Body of pancreas (tissue), 4 donors: ENCODE measurements around the gene SYNGR4. TPM values are rescaled to one million over a fixed set of nuclear protein-coding genes. Genes with fewer than 3 reads are reported as not detected.
A peak's percentile ranks its signal among the peaks of the same experiment; 100 is the strongest.

Source experiments
- ATAC-seq: fragments of 150-250 bp; one replicate; pipeline ENCODE4 v1.9.1; 2016
- DNase-seq, 4 donors: peaks; one replicate each; pipeline ENCODE4 v3.0.0-alpha.2; 2019
- H3K27ac ChIP-seq, 4 donors: fragments of 200-600 bp; sonication (generic); 1 replicate in 3 of 4; 2 replicates in 1 of 4; pipeline versions ENCODE4 v1.5.1 to v1.6.1; 2016 to 2019; ENCODE audit warnings: mild to moderate bottlenecking in 1 of 4, mixed read lengths in 1 of 4, moderate library complexity in 1 of 4
- H3K27me3 ChIP-seq, 2 donors: fragments of 200-600 bp; sonication (generic); one replicate each; pipeline ENCODE4 v1.6.0; 2016; ENCODE audit warnings: mild to moderate bottlenecking in 1 of 2
- H3K36me3 ChIP-seq, 2 donors: fragments of 200-600 bp; sonication (generic); replicated peaks in 1 of 2; 2 replicates each; pipeline ENCODE4 v1.5.1; 2016; ENCODE audit warnings: low read depth in 2 of 2; ENCODE audit not compliant: insufficient read depth in 1 of 2
- H3K4me1 ChIP-seq: fragments of 200-600 bp; sonication (generic); one replicate; pipeline ENCODE4 v1.6.0; 2016
- H3K4me3 ChIP-seq, 2 donors: fragments of 200-600 bp; sonication (generic); 1 replicate in 1 of 2; 2 replicates in 1 of 2; pipeline ENCODE4 v1.5.1; 2016 to 2019
- H3K9me3 ChIP-seq, 3 donors: fragments of 200-600 bp; sonication (generic); 1 replicate in 2 of 3; 2 replicates in 1 of 3; pipeline ENCODE4 v1.5.1; 2016
- POLR2A ChIP-seq, 3 donors: fragments of 450-650 bp; IDR thresholded peaks; one replicate each; pipeline ENCODE4 v1.6.1; 2016; ENCODE audit warnings: antibody characterized with exemption in 3 of 3, mild to moderate bottlenecking in 2 of 3
- WGBS, 2 donors: methylation state at CpG; one replicate each; pipeline ENCODE4 v1.1.5; 2017; 5-methylcytosine and 5-hydroxymethylcytosine counted together
- intact Hi-C: fragments of 100-400 bp; cut with DNase I; formaldehyde crosslinking; loops from one replicate; pipeline ENCODE4 v1.15.1; 2023
- total RNA-seq, 2 donors: library from RNA; depleted of rRNA; stranded (reverse); fragments of >200 nt; gene quantifications; one replicate each; pipeline ENCODE4 v1.1.0, GENCODE V29; 2016
- TF ChIP-seq, protein P1 (sequence below), 7 experiments: fragments of 450-650 bp in 4 of 7; fragments of 200-600 bp in 3 of 7; sonication (generic) in 3 of 7; IDR thresholded peaks; one replicate each; pipeline ENCODE4 v1.5.1; 2016 to 2019; ENCODE audit warnings: antibody characterized with exemption in 7 of 7

SYNGR4 gene
- total RNA-seq, 2 donors from 2014 or later: 0.78 TPM; not detected in 1

DNA sequence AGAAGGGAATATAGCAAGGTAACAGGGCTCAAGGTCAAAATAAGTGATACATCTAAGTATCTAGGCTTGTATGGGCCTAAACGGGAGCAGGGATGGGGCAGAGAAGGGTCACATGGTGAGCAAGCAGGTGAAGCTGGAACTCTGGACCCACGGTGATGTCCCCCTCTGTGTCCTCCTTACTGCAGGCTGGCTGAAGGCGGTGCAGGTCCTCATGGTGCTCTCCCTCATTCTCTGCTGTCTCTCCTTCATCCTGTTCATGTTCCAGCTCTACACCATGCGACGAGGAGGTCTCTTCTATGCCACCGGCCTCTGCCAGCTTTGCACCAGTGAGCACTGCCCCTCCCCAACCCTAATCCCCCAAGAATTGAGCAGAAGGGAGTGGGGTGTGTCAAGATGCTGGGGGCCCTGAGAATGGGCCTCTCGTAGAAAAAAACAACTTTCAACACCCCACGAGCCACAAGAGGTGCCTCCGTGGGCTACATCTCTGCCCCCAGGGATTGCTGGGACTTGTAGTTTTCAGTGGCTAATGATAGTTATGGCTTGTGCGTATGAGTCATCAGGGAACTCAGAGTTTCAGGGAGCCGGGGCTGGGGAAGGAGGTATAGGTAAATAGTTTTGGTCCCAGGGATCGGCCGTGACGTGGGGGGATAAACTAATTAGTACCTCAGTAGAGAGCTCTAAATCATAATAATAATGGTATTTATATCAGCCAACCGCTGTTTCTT is 34.8 kb upstream of the SYNGR4 start:
- Histone ChIP-seq H3K4me1 (peaks cover 55% of the 10 kb centered on the region), H3K27me3 (no peaks in the 10 kb centered on the region), H3K4me3 (no peak overlapping the region), H3K9me3 (no peaks in the 10 kb centered on the region), H3K36me3 (no peaks in the 10 kb centered on the region), H3K27ac (peak overlapping the region in 2 of 4 donors; percentile 89 to 93)
- intact Hi-C loops: no loop called here
- 64 to 68% methylated on average over 14 to 15 of the region's 15 CpGs for WGBS, 2 donors
- DNase-seq: peak in 2 of 4 donors; percentile 28 to 32
- TF ChIP-seq, protein P1, sequence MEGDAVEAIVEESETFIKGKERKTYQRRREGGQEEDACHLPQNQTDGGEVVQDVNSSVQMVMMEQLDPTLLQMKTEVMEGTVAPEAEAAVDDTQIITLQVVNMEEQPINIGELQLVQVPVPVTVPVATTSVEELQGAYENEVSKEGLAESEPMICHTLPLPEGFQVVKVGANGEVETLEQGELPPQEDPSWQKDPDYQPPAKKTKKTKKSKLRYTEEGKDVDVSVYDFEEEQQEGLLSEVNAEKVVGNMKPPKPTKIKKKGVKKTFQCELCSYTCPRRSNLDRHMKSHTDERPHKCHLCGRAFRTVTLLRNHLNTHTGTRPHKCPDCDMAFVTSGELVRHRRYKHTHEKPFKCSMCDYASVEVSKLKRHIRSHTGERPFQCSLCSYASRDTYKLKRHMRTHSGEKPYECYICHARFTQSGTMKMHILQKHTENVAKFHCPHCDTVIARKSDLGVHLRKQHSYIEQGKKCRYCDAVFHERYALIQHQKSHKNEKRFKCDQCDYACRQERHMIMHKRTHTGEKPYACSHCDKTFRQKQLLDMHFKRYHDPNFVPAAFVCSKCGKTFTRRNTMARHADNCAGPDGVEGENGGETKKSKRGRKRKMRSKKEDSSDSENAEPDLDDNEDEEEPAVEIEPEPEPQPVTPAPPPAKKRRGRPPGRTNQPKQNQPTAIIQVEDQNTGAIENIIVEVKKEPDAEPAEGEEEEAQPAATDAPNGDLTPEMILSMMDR (IDR thresholded peaks at IDR 0.05): no peak
- TF ChIP-seq POLR2A (IDR thresholded peaks at IDR 0.05): no peak
- no peak for ATAC-seq

DNA sequence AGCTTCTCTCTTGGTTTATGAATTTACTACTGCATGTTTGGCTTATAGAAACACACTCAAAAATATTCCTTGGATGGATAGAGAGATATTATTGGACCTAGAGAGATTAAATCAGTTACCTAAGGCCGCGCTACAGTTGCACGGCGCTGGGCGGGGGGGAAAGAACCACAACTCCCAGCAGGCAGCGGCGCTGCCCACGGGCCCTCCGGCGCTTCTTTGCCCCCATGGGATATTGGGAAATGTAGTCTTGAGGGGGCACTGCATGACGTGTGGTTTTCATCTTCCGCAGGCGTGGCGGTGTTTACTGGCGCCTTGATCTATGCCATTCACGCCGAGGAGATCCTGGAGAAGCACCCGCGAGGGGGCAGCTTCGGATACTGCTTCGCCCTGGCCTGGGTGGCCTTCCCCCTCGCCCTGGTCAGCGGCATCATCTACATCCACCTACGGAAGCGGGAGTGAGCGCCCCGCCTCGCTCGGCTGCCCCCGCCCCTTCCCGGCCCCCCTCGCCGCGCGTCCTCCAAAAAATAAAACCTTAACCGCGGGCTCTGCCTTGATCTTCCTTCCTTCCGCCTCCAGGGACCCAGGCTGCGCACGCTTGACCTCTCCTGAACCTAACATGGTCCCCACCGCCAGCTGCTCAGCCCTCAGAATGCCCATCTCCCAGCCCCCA is 34.0 kb upstream of the SYNGR4 start:
- no peaks in the 10 kb centered on the region for H3K27me3 ChIP-seq
- peak; percentile 54 for ATAC-seq
- peaks cover 56% of the 10 kb centered on the region for H3K4me1 ChIP-seq
- H3K4me3 ChIP-seq: peak overlapping the region; percentile 39 to 47
- peak; percentile 86 to 90 (median 88) for DNase-seq
- H3K27ac ChIP-seq: peak overlapping the region; percentile 81 to 93 (median 87)
- intact Hi-C loops: no loop called here
- TF ChIP-seq, protein P1 (IDR thresholded peaks at IDR 0.05): peak in 1 of 7 experiments; percentile 6
- peak; percentile 21 to 66 (median 65) for TF ChIP-seq POLR2A (IDR thresholded peaks at IDR 0.05)
- H3K9me3 ChIP-seq: no peaks in the 10 kb centered on the region
- no peaks in the 10 kb centered on the region for H3K36me3 ChIP-seq
- 2 to 7% methylated on average over 31 to 41 of the region's 41 CpGs for WGBS, 2 donors

DNA sequence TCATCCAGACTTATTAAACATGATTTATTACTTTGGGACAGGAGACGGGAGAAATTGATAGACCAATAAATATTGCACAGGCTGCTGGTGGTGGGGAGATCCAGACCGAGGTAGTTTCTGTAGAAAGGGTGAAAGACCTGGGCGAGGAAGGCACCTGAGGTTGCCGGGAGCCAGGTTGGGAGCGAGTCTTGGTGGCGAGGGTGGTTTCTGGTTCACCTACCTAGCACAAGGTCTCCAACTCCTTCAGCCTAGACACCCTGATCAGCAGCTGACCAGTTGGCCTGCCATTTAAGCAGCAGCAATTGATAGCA is 31.9 kb upstream of the SYNGR4 start:
- WGBS, 2 donors: 6 to 11% methylated on average over 6 of the region's 6 CpGs

DNA sequence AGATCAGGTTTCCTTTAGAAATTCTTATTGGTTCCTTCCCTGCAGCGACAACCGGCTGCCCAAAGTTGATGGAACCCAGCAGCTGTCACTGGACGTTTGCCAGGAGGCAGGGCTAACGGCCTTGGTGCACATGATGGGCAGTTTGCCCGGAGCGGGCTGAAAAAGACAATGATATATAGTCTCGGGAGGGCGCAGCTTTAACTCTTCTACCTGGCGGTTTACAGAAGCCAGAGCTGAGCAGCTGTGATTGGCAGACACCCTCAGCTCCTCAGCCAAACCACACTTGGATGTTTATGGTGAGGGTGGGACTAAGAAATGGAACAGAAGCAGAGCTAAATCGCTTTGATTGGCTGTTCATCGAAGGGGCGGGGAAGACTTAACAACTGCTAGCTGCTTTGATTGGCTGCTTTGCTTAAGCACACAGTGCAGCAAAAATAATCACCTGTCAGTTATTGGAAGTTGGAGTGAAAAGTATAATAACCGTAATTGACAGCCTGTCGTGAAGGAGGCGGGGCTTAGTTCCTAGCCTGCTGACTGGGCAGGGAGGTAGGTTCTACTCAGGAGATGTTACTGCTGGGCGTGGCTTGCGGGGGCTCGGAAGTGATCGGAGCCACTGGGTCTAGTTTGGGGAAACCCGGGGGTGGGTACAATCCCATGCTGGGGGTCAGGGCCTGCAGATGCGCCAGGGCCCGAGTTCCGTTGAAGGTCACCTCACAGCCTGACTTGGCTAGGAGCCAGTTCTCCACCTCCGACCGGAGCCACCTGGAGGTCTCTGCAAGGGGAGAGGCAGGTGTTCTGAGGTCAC is 31.3 kb upstream of the SYNGR4 start:
- H3K4me3 ChIP-seq: peak overlapping the region in 1 of 2 donors; percentile 4
- peak; percentile 85 for ATAC-seq
- no peaks in the 10 kb centered on the region for H3K36me3 ChIP-seq
- peak; percentile 91 to 98 (median 94) for DNase-seq
- WGBS, 2 donors: 0 to 1% methylated on average over 25 of the region's 25 CpGs
- peak overlapping the region; percentile 68 to 93 (median 88) for H3K27ac ChIP-seq
- H3K4me1 ChIP-seq: peaks cover 47% of the 10 kb centered on the region
- H3K27me3 ChIP-seq: no peaks in the 10 kb centered on the region
- peak in 2 of 3 donors; percentile 58 to 59 for TF ChIP-seq POLR2A (IDR thresholded peaks at IDR 0.05)
- TF ChIP-seq, protein P1 (IDR thresholded peaks at IDR 0.05): no peak
- no peaks in the 10 kb centered on the region for H3K9me3 ChIP-seq
- intact Hi-C loops: no loop called here

More for the DNA sequence above, 31.9 kb upstream of the SYNGR4 start:
- Histone ChIP-seq H3K4me1 (peaks cover 47% of the 10 kb centered on the region), H3K27ac (peak overlapping the region; percentile 68 to 93 (median 88)), H3K9me3 (no peaks in the 10 kb centered on the region), H3K4me3 (no peak overlapping the region), H3K36me3 (no peaks in the 10 kb centered on the region), H3K27me3 (no peaks in the 10 kb centered on the region)
- TF ChIP-seq POLR2A (IDR thresholded peaks at IDR 0.05): no peak
- TF ChIP-seq, protein P1 (IDR thresholded peaks at IDR 0.05): no peak
- no peak for DNase-seq
- intact Hi-C loops: no loop called here
- no peak for ATAC-seq
